MM.1S (cell line): ENCODE data around the gene PRSS38.
"Not testable (repeated sequence)": the region's sequence is repeated elsewhere in the genome, so short reads cannot be mapped to it uniquely, and the experiment has no call there.

Experiments
- DNase-seq: peaks from one replicate; pipeline ENCODE4 v3.0.0-alpha.2; 2015
- H2AFZ ChIP-seq: fragments of 300-600 bp; sonication (generic); 2 replicates; pipeline ENCODE4 v1.6.0; 2016; ENCODE audit warnings: antibody characterized with exemption, low read length
- H3F3A ChIP-seq: fragments of 300-600 bp; sonication (generic); 2 replicates; pipeline ENCODE4 v1.6.1; 2016; ENCODE audit warnings: mild to moderate bottlenecking, antibody characterized with exemption, low read length, moderate library complexity, mixed read lengths; ENCODE audit not compliant: insufficient read depth
- H3K27ac ChIP-seq: fragments of 300-600 bp; sonication (generic); 2 replicates; pipeline ENCODE4 v1.5.1; 2016; ENCODE audit warnings: mild to moderate bottlenecking, low read length
- H3K27me3 ChIP-seq: fragments of 300-600 bp; sonication (generic); replicated peaks from 2 replicates; pipeline ENCODE4 v1.6.0; 2016; ENCODE audit warnings: low read length; ENCODE audit not compliant: insufficient read depth
- H3K36me3 ChIP-seq: fragments of 300-600 bp; sonication (generic); replicated peaks from 2 replicates; pipeline ENCODE4 v1.6.1; 2016; ENCODE audit warnings: mild to moderate bottlenecking, low read length, mixed read lengths; ENCODE audit not compliant: insufficient read depth
- H3K4me1 ChIP-seq: fragments of 300-600 bp; sonication (generic); 2 replicates; pipeline ENCODE4 v1.6.1; 2016; ENCODE audit warnings: low read length, mixed read lengths
- H3K4me2 ChIP-seq: fragments of 300-600 bp; sonication (generic); 2 replicates; pipeline ENCODE4 v1.6.0; 2016; ENCODE audit warnings: low read depth, low read length
- H3K4me3 ChIP-seq: fragments of 300-600 bp; sonication (generic); 2 replicates; pipeline ENCODE4 v1.5.1; 2016; ENCODE audit warnings: low read length, mixed read lengths
- H3K79me2 ChIP-seq: fragments of 300-600 bp; sonication (generic); 2 replicates; pipeline ENCODE4 v1.6.1; 2016; ENCODE audit warnings: mixed run types, low read length, mixed read lengths
- H3K9ac ChIP-seq: fragments of 300-600 bp; sonication (generic); 2 replicates; pipeline ENCODE4 v1.6.1; 2016; ENCODE audit warnings: low read length, mixed read lengths
- H3K9me2 ChIP-seq: fragments of 300-600 bp; sonication (generic); replicated peaks from 2 replicates; pipeline ENCODE4 v1.6.1; 2016; ENCODE audit warnings: mild to moderate bottlenecking, low read length, mixed read lengths; ENCODE audit not compliant: insufficient read depth
- H3K9me3 ChIP-seq: fragments of 300-600 bp; sonication (generic); replicated peaks from 2 replicates; pipeline ENCODE4 v1.6.1; 2016; ENCODE audit warnings: mild to moderate bottlenecking, low read length, mixed read lengths; ENCODE audit not compliant: insufficient read depth
- H4K20me1 ChIP-seq: fragments of 300-600 bp; sonication (generic); 2 replicates; pipeline ENCODE4 v1.6.1; 2016; ENCODE audit warnings: mild to moderate bottlenecking, low read length, moderate library complexity, mixed read lengths; ENCODE audit not compliant: insufficient read depth
- CTCF ChIP-seq: fragments of 300-600 bp; sonication (generic); IDR thresholded peaks from 2 replicates; pipeline ENCODE4 v1.5.1; 2016; ENCODE audit warnings: antibody characterized with exemption, low read length, mixed read lengths
- EZH2 ChIP-seq: fragments of 300-600 bp; sonication (generic); optimal IDR thresholded peaks from 2 replicates; pipeline ENCODE3; 2017; ENCODE audit warnings: low read depth, mild to moderate bottlenecking, antibody characterized with exemption, low read length, mixed read lengths
- EZH2phosphoT487 ChIP-seq: fragments of 300-600 bp; sonication (generic); IDR thresholded peaks from 2 replicates; pipeline ENCODE4 v1.6.1; 2018; ENCODE audit warnings: antibody characterized with exemption, low read length

PRSS38 gene

GRCh38 chr1:227870366-227870765 lies 54.9 kb downstream of the PRSS38 start:
- Histone ChIP-seq H3K27me3 (no peaks in the 10 kb centered on the region; the same call in 1 of the 2 replicates), H3K9me2 (no peaks in the 10 kb centered on the region), H4K20me1 (no peaks in the 10 kb centered on the region), H3K4me2 (no peak overlapping the region), H3K9me3 (no peaks in the 10 kb centered on the region), H3K79me2 (no peaks in the 10 kb centered on the region), H3K9ac (no peak overlapping the region), H3K4me3 (no peak overlapping the region), H3K36me3 (no peaks in the 10 kb centered on the region), H3K4me1 (no peaks in the 10 kb centered on the region), H3K27ac (no peak overlapping the region), H2AFZ (no peak overlapping the region), H3F3A (no peaks in the 10 kb centered on the region)
- TF ChIP-seq CTCF (no peak), EZH2phosphoT487 (no peak)
- no peak for DNase-seq

DNA sequence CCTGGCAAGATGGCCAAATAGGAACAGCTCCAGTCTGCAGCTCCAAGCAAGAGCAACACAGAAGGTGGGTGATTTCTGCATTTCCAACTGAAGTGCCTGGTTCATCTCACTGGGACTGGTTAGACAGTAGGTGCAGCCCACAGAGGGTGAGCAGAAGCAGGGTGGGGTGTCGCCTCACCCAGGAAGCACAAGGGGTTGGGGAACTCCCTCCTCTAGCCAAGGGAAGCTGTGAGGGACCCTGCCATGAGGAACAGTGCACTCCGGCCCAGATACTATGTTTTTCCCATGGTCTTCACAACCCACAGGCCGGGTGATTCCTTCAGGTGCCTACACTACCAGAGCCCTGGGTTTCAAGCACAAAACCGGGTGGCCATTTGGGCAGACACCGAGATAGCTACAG lies 56.4 kb downstream of the PRSS38 start:
- not testable (repeated sequence) for DNase-seq, H3K9me2 ChIP-seq, H3K9ac ChIP-seq, H3F3A ChIP-seq, H3K4me3 ChIP-seq, H3K27me3 ChIP-seq, H3K4me2 ChIP-seq, H3K36me3 ChIP-seq, H4K20me1 ChIP-seq, H3K4me1 ChIP-seq, H3K27ac ChIP-seq, H3K79me2 ChIP-seq, H2AFZ ChIP-seq, H3K9me3 ChIP-seq

- H2AFZ ChIP-seq, H3K4me3 ChIP-seq, H3K9ac ChIP-seq, H3F3A ChIP-seq, H3K4me2 ChIP-seq, H3K79me2 ChIP-seq, DNase-seq, H3K36me3 ChIP-seq, H3K27me3 ChIP-seq, H3K9me2 ChIP-seq, H4K20me1 ChIP-seq, H3K9me3 ChIP-seq, H3K4me1 ChIP-seq, H3K27ac ChIP-seq: not testable (repeated sequence)
Measured at GRCh38 chr1:227877810-227878209, 62.3 kb downstream of the PRSS38 start.

GRCh38 chr1:227880342-227880924 lies 65.0 kb downstream of the PRSS38 start:
- no peak for TF ChIP-seq CTCF
- TF ChIP-seq EZH2phosphoT487 = no peak
- TF ChIP-seq EZH2 = no peak
- DNase-seq = no peak

More at GRCh38 chr1:227880342-227880924, 65.0 kb downstream of the PRSS38 start:
- H2AFZ ChIP-seq = no peak overlapping the region
- H3K9me3 ChIP-seq = no peaks in the 10 kb centered on the region
- no peaks in the 10 kb centered on the region for H3F3A ChIP-seq
- no peak overlapping the region for H3K9ac ChIP-seq
- H3K4me2 ChIP-seq = no peak overlapping the region
- H3K36me3 ChIP-seq = no peaks in the 10 kb centered on the region
- no peaks in the 10 kb centered on the region for H3K9me2 ChIP-seq
- no peak overlapping the region for H3K27ac ChIP-seq
- no peaks in the 10 kb centered on the region for H3K4me1 ChIP-seq
- no peak overlapping the region for H3K4me3 ChIP-seq
- no peaks in the 10 kb centered on the region for H3K79me2 ChIP-seq
- H3K27me3 ChIP-seq = no peaks in the 10 kb centered on the region
- H4K20me1 ChIP-seq = no peaks in the 10 kb centered on the region
